NCI-H345 treated with DMSO at 0.1 percent for 48 hours (cell line): ENCODE measurements around the gene G3BP1.
"Not testable (repeated sequence)": the region's sequence is repeated elsewhere in the genome, so short reads cannot be mapped to it uniquely, and the experiment has no call there.

Experiments used
- DNase-seq: peaks from one replicate; lab custom pipeline; 2025; ENCODE audit not compliant: unreplicated experiment; lab: John Stamatoyannopoulos, UW

G3BP1 gene

GRCh38 chr5:151751593-151751992 is 20.2 kb upstream of the G3BP1 start:
- DNase-seq: no peak

GRCh38 chr5:151755383-151755782 is 16.4 kb upstream of the G3BP1 start:
- no peak for DNase-seq

- no peak for DNase-seq
Observed at GRCh38 chr5:151757233-151758140, 14.3 kb upstream of the G3BP1 start.

GRCh38 chr5:151758141-151758429 is 13.7 kb upstream of the G3BP1 start:
- no peak for DNase-seq

- peak; percentile 76 for DNase-seq
Observed at GRCh38 chr5:151758430-151759241, 13.1 kb upstream of the G3BP1 start, which contains the start of gene ATOX1. Gene ATOX1 (minus strand): TSS chr5:151758631. CDS start chr5:151758551, 80 bp downstream.

GRCh38 chr5:151764801-151765200 is 7.0 kb upstream of the G3BP1 start:
- no peak for DNase-seq

- no peak for DNase-seq
Observed at GRCh38 chr5:151766975-151767374, 4.8 kb upstream of the G3BP1 start.

- peak; percentile 59 for DNase-seq
Observed at GRCh38 chr5:151770383-151771258, 1.1 kb upstream of the G3BP1 start.

- DNase-seq: peak; percentile 51
Observed at GRCh38 chr5:151772029-151772845, 483 bp downstream of the G3BP1 start.

- DNase-seq: no peak
Observed at GRCh38 chr5:151772846-151773561, 1.2 kb downstream of the G3BP1 start.

- DNase-seq: no peak
Observed at GRCh38 chr5:151773951-151774350, 2.2 kb downstream of the G3BP1 start.

- no peak for DNase-seq
Observed at GRCh38 chr5:151775025-151775606, 3.4 kb downstream of the G3BP1 start.

GRCh38 chr5:151779531-151780125 is 7.9 kb downstream of the G3BP1 start:
- DNase-seq: no peak

GRCh38 chr5:151780348-151780747 is 8.6 kb downstream of the G3BP1 start:
- DNase-seq: no peak

GRCh38 chr5:151781201-151781600 is 9.4 kb downstream of the G3BP1 start:
- DNase-seq: no peak

- DNase-seq: not testable (repeated sequence)
Observed at GRCh38 chr5:151783664-151784063, 11.9 kb downstream of the G3BP1 start.

- no peak for DNase-seq
Observed at GRCh38 chr5:151784141-151784540, 12.4 kb downstream of the G3BP1 start.

GRCh38 chr5:151786468-151786867 is 14.7 kb downstream of the G3BP1 start:
- no peak for DNase-seq

GRCh38 chr5:151787817-151788216 is 16.1 kb downstream of the G3BP1 start:
- no peak for DNase-seq
